AG09319 (cell line): ENCODE results near the gene CXorf38.

Experiments used
- DNase-seq: peaks from one replicate; pipeline ENCODE4 v3.0.0-alpha.2; 2010; ENCODE audit warnings: low read depth; ENCODE audit errors: extremely low read depth
- TF ChIP-seq, protein P1 (sequence below): IDR thresholded peaks from 2 replicates; pipeline ENCODE4 v1.5.1; 2011; ENCODE audit warnings: low read depth, mild to moderate bottlenecking, inconsistent platforms, low read length, moderate library complexity

The CXorf38 gene, protein sequence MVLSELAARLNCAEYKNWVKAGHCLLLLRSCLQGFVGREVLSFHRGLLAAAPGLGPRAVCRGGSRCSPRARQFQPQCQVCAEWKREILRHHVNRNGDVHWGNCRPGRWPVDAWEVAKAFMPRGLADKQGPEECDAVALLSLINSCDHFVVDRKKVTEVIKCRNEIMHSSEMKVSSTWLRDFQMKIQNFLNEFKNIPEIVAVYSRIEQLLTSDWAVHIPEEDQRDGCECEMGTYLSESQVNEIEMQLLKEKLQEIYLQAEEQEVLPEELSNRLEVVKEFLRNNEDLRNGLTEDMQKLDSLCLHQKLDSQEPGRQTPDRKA

DNA sequence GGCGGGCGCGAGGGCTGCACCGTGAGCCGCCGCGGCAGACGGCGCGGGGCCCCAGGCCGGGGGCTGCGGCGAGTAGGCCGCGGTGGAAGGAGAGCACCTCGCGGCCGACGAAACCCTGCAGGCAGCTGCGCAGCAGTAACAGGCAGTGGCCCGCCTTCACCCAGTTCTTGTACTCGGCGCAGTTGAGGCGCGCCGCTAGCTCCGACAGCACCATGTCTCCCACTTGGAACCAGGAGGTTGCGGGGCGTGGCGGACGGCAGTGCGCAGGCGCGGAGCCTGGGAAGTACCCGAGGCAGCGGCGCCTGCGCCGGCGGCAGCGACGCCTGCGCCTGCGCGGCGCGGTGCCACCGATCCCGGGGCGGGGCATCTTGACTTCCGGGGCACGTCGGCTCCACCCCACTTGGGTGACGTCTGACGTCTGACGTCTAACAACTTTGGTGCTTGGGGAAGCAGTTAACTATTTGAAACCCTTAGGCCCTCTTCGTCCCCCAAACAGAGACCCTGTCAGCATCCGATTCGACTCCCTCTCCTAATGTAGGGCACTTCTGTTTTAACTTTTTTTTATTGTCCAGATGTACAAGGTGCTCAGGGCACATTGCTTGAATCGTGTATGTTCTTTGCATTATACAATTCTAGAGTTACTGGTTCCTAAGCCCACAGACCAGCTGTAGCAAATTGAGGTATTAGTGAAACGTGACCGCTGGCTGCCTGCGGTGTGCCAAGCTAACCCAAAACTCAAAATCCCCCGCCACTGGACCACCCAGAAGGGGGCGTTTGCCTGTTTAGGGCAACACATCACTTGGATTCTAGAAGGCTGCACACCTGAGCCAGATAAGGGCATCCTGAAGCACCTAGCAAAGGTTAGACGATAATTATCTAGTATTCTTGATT lies at the start of gene CXorf38:
Gene CXorf38 (minus strand): TSS at position 255 of the 891 bp plus-strand sequence. CDS start 41 bp downstream, at position 214.
- TF ChIP-seq, protein P1, sequence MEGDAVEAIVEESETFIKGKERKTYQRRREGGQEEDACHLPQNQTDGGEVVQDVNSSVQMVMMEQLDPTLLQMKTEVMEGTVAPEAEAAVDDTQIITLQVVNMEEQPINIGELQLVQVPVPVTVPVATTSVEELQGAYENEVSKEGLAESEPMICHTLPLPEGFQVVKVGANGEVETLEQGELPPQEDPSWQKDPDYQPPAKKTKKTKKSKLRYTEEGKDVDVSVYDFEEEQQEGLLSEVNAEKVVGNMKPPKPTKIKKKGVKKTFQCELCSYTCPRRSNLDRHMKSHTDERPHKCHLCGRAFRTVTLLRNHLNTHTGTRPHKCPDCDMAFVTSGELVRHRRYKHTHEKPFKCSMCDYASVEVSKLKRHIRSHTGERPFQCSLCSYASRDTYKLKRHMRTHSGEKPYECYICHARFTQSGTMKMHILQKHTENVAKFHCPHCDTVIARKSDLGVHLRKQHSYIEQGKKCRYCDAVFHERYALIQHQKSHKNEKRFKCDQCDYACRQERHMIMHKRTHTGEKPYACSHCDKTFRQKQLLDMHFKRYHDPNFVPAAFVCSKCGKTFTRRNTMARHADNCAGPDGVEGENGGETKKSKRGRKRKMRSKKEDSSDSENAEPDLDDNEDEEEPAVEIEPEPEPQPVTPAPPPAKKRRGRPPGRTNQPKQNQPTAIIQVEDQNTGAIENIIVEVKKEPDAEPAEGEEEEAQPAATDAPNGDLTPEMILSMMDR, result peak; percentile 14
- peak; percentile 74 for DNase-seq

DNA sequence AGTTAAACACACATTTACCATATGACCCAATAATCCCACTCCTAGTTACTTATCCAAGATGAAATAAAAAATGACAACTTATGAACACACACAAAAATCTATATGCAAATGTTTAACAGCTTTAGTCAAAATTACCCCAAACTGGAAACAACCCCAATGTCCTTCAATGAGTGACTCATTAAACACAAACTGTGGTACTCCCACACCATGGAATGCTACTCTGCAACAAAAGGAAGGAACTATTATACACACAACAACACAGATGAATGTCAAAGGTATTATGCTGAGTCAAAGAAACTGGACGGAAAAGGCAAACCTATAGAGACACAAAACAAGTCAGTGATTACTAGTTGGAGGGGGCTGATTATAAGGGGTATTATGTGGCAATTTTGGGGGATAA lies 47.4 kb upstream of the CXorf38 start:
- TF ChIP-seq, protein P1, result no peak
- DNase-seq, result no peak

DNA sequence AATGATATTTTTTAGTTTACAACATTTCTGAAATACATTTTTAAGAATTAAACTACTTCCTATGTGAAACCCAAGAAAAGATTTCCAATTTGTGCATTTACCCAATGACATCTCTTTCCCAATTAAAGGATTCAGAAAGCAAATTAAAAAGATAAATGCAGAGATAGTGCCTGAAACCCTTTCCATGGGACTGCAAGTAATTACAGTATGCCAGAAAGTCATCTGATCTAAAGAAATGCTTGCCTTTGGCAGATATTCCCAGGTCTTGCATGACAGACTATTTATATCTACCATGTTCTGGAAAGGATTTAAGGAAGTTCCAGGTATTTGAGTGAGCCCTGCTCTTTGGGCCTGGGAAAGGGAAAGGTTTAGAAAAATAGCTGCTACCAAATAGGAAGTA lies 41.6 kb upstream of the CXorf38 start:
- no peak for DNase-seq
- TF ChIP-seq, protein P1, result no peak

DNA sequence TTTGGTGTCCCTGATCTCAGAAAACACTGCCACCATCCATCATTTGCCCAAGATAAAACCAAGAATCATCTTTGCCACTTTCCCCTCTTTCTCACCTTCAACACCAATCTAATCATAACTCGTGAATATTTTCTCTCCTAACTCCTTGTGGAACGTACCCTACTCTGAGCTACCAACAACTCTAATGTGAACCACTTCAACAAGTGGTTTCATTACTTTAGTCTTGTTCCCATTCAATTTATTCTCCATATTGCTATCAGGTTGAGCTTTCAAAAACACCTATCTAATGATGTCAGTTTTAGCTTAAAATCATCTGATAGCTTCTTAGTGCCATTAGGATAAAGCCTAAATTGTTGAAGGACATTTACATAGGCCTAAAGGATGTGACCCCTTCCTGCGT lies 39.8 kb upstream of the CXorf38 start:
- TF ChIP-seq, protein P1, result no peak
- DNase-seq, result no peak

DNA sequence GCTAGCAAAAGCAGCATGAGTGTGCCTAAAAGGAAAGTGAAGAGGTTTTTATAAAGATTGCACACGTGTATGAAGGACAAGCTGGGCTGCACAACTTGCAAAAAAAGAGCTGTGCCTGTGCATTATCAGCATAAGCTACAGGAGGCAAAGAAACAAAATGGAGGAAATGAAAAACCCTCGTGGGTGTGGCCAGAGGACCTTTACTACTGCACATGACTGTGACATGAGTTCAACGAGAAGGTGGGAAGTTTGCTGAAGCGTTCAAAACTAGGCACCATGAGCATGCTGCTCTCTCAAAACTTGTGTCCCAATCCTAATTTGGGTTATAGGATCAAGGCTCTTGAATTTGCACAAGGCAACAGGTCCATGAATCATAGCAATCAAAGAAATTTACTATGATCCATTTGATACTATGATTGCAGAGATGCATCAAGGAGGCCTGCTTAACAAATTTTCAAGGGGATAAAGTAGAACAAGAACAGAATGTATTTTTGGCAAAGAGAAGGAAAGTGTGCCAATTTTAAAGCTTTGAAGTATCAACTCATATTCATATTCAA lies 38.1 kb upstream of the CXorf38 start:
- no peak for DNase-seq
- TF ChIP-seq, protein P1, result no peak

DNA sequence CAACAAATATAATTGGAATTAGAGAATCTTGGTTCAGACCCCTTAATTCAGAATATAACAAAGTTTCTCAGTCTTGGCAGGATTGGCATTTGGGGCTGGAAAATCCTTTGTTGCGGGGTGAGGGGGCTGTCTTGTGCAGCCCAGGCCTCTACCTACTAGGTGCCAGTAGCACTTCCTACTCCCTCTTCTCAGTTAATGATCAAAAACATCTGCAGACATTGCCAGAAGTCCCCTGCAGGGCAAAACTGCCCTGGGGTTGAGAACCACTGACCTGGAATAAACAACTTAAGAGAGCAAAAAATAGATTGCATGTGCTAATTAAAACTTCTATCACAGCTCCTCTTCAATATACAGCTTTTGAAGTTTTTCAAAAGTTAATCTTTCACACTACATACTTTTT lies 36.7 kb upstream of the CXorf38 start:
- no peak for DNase-seq
- TF ChIP-seq, protein P1, result no peak

DNA sequence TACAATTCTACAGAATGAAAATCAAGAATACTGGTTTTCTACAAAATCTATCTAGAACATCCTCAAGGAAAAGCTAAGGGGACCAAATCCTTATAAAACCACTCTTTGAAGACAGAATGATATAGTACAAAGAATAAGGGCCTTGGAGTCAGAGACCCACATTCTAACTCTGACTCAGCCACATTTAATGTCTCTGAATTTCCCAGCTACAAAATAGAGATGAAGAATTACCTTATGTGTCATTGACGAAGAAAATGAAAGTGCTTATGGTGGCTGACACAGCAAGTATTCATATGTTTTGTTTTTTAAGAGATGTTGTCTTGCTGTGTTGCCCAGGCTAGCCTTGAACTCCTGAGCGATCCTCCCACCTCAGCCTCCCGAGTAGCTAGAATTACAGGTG lies 35.9 kb upstream of the CXorf38 start:
- DNase-seq, result no peak
- TF ChIP-seq, protein P1, result no peak
